ENCODE data around the gene ACAT1.
"Not testable (repeated sequence)": the region's sequence is repeated elsewhere in the genome, so short reads cannot be mapped to it uniquely, and the experiment has no call there.

Gene ACAT1

GRCh38 chr11:108147150-108147549, 25.8 kb downstream of the ACAT1 start:
- DNase-seq (ENCODE audit: low spot score) = no peak

GRCh38 chr11:108148556-108148955, 27.2 kb downstream of the ACAT1 start:
- DNase-seq (ENCODE audit: low spot score) = no peak

- DNase-seq (ENCODE audit: low spot score) = no peak
Measured at GRCh38 chr11:108154591-108154990, 33.2 kb downstream of the ACAT1 start.

- no peak for DNase-seq (ENCODE audit: low spot score)
Measured at GRCh38 chr11:108160970-108161566, 39.7 kb downstream of the ACAT1 start.

- not testable (repeated sequence) for DNase-seq (ENCODE audit: low spot score)
Measured at GRCh38 chr11:108162878-108163277, 41.5 kb downstream of the ACAT1 start.

- DNase-seq (ENCODE audit: low spot score) = no peak
Measured at GRCh38 chr11:108167624-108168023, 46.3 kb downstream of the ACAT1 start.

- no peak for DNase-seq (ENCODE audit: low spot score)
Measured at GRCh38 chr11:108170184-108170583, 48.8 kb downstream of the ACAT1 start.

- no peak for DNase-seq (ENCODE audit: low spot score)
Measured at GRCh38 chr11:108177570-108177969, 56.2 kb downstream of the ACAT1 start.

GRCh38 chr11:108193725-108194124, 72.4 kb downstream of the ACAT1 start:
- DNase-seq (ENCODE audit: low spot score) = no peak

- no peak for DNase-seq (ENCODE audit: low spot score)
Measured at GRCh38 chr11:108196901-108197300, 75.5 kb downstream of the ACAT1 start.

All from iPS-NIHi11 (cell line).